Measurements from ENCODE around the gene CALCOCO1.

CALCOCO1 gene

GRCh38 chr12:53752192-53752601 lies 24.9 kb upstream of the CALCOCO1 start:
- TF ChIP-seq CTCF (IDR thresholded peaks at IDR 0.05; ENCODE audit: low read depth, low read length) = no peak
- no peak for DNase-seq (ENCODE audit: extremely low read depth, low read depth)

GRCh38 chr12:53751336-53752191 lies 24.3 kb upstream of the CALCOCO1 start, which contains the start of gene CISTR:
Gene CISTR (minus strand): TSS chr12:53751979.
- no peak for DNase-seq (ENCODE audit: extremely low read depth, low read depth)
- TF ChIP-seq CTCF (IDR thresholded peaks at IDR 0.05; ENCODE audit: low read depth, low read length) = no peak

- TF ChIP-seq CTCF (IDR thresholded peaks at IDR 0.05; ENCODE audit: low read depth, low read length) = no peak
- no peak for DNase-seq (ENCODE audit: extremely low read depth, low read depth)
These were observed 23.6 kb upstream of the CALCOCO1 start for GRCh38 chr12:53750812-53751335.

- no peak for TF ChIP-seq CTCF (IDR thresholded peaks at IDR 0.05; ENCODE audit: low read depth, low read length)
- no peak for DNase-seq (ENCODE audit: extremely low read depth, low read depth)
These were observed 22.9 kb upstream of the CALCOCO1 start for GRCh38 chr12:53749986-53750811.

GRCh38 chr12:53748072-53748840 lies 21.0 kb upstream of the CALCOCO1 start:
- no peak for DNase-seq (ENCODE audit: extremely low read depth, low read depth)
- no peak for TF ChIP-seq CTCF (IDR thresholded peaks at IDR 0.05; ENCODE audit: low read depth, low read length)

- DNase-seq (ENCODE audit: extremely low read depth, low read depth) = no peak
- no peak for TF ChIP-seq CTCF (IDR thresholded peaks at IDR 0.05; ENCODE audit: low read depth, low read length)
These were observed 19.8 kb upstream of the CALCOCO1 start for GRCh38 chr12:53747095-53747494.

Measured in AG09319 (cell line).